K562 (cell line): ENCODE measurements around the gene BRICD5. TPM values are rescaled to one million over a fixed set of nuclear protein-coding genes. Genes with fewer than 3 reads are reported as not detected.

Experiments
- CREB5 ChIP-seq: fragments of 250-450 bp; sonication (Bioruptor Pico); IDR thresholded peaks from 2 replicates; pipeline ENCODE4 v1.5.0; 2020; ENCODE audit warnings: mild to moderate bottlenecking
- DLX4 ChIP-seq: fragments of 250-450 bp; sonication (Bioruptor Pico); IDR thresholded peaks from 2 replicates; pipeline ENCODE4 v1.6.1; 2021; ENCODE audit warnings: mild to moderate bottlenecking
- GABPB1 ChIP-seq: sonication (generic); formaldehyde crosslinking; IDR thresholded peaks from 2 replicates; pipeline ENCODE4 v1.8.0; 2022; ENCODE audit warnings: mild to moderate bottlenecking, missing genetic modification reagents
- MNT ChIP-seq, 2 experiments: fragments of 450-650 bp; conservative IDR thresholded peaks; 2 replicates each; pipeline ENCODE4 v1.6.1; 2017; ENCODE audit warnings: mild to moderate bottlenecking in 2 of 2, moderate library complexity in 2 of 2
- MTA2 ChIP-seq: fragments of 450-650 bp; IDR thresholded peaks from 2 replicates; pipeline ENCODE4 v1.6.1; 2016; ENCODE audit warnings: low read depth
- NBN ChIP-seq: fragments of 450-650 bp; IDR thresholded peaks from 2 replicates; pipeline ENCODE4 v1.6.1; 2016; ENCODE audit warnings: low read depth, mild to moderate bottlenecking
- NR2C1 ChIP-seq, 2 experiments: fragments of 450-650 bp; IDR thresholded peaks; 2 replicates each; pipeline ENCODE4 v1.6.1; 2017; ENCODE audit warnings: mild to moderate bottlenecking in 2 of 2, antibody characterized with exemption in 1 of 2, inconsistent platforms in 1 of 2, missing compliant biosample characterization in 1 of 2, missing genetic modification characterization in 1 of 2
- PHB ChIP-seq: fragments of 250-450 bp; sonication (Bioruptor Pico); IDR thresholded peaks from 2 replicates; pipeline ENCODE4 v1.5.0; 2021
- PHF21A ChIP-seq: fragments of 450-650 bp; IDR thresholded peaks from 2 replicates; pipeline ENCODE4 v1.6.1; 2017; ENCODE audit warnings: low read depth, borderline replicate concordance
- PRDM10 ChIP-seq: fragments of 450-650 bp; IDR thresholded peaks from 2 replicates; pipeline ENCODE4 v1.6.1; 2018; ENCODE audit not compliant: partially characterized antibody
- RCOR1 ChIP-seq, 2 experiments: IDR thresholded peaks; 2 replicates each; pipeline ENCODE4 v1.6.1; 2012; ENCODE audit warnings: low read depth in 2 of 2, low read length in 2 of 2, borderline replicate concordance in 1 of 2, improper control_type of control experiment in 1 of 2
- RFX1 ChIP-seq: fragments of 450-650 bp; IDR thresholded peaks from 2 replicates; pipeline ENCODE4 v1.6.1; 2016; ENCODE audit warnings: mild to moderate bottlenecking, moderate library complexity
- RFX7 ChIP-seq: fragments of 250-450 bp; sonication (Bioruptor Pico); IDR thresholded peaks from 2 replicates; pipeline ENCODE4 v1.5.1; 2021; ENCODE audit warnings: mild to moderate bottlenecking
- SIRT6 ChIP-seq: IDR thresholded peaks from one replicate; pipeline ENCODE4 v1.6.1; 2012; ENCODE audit warnings: low read depth, mild to moderate bottlenecking, control low read depth, inconsistent platforms, low read length, moderate library complexity
- SUPT5H ChIP-seq: fragments of 450-650 bp; IDR thresholded peaks from 2 replicates; pipeline ENCODE4 v1.6.1; 2016
- ZKSCAN8 ChIP-seq: fragments of 200-800 bp; sonication (Bioruptor generic); IDR thresholded peaks from 2 replicates; pipeline ENCODE4 v1.6.1; 2016; ENCODE audit warnings: missing genetic modification characterization, missing compliant biosample characterization
- ZNF639 ChIP-seq, 2 experiments: fragments of 200-800 bp in 1 of 2; sonication (Bioruptor generic) in 1 of 2; sonication (generic) in 1 of 2; formaldehyde crosslinking in 1 of 2; IDR thresholded peaks in 1 of 2; conservative IDR thresholded peaks in 1 of 2; 2 replicates each; pipeline versions ENCODE4 v1.5.0 to v1.6.1; 2016 to 2020; ENCODE audit warnings: missing compliant biosample characterization in 1 of 2, missing genetic modification characterization in 1 of 2, missing genetic modification reagents in 1 of 2
- ZNF707 ChIP-seq: fragments of 250-450 bp; sonication (Bioruptor Pico); conservative IDR thresholded peaks from 2 replicates; pipeline ENCODE4 v1.8.0; 2022; ENCODE audit warnings: inconsistent platforms, mild to moderate bottlenecking, moderate library complexity
- polyA plus RNA-seq, 8 experiments: library from polyadenylated mRNA; depleted of rRNA in 4 of 8; stranded (reverse) in 5 of 8; unstranded in 3 of 8; fragments of >200 nt; fragmentation: Nextera tagmentation in 2 of 8; fragmentation: Illumina TruSeq in 1 of 8; extraction: Ambion mirVana in 2 of 8; extraction: Trizol in 1 of 8; gene quantifications; 2 replicates each; pipeline versions ENCODE4 v1.2.1 to v1.2.3, GENCODE V29; 2011 to 2014; ENCODE audit warnings: inconsistent platforms in 1 of 8, missing spikeins in 1 of 8
- total RNA-seq, 7 experiments: library from RNA; depleted of rRNA in 6 of 7; stranded (reverse); fragments of >200 nt in 6 of 7; fragmentation: Illumina TruSeq in 2 of 7; extraction: Trizol in 2 of 7; gene quantifications; 2 replicates each; pipeline versions ENCODE4 v1.2.1 to v1.2.3, GENCODE V29; 2011 to 2021; ENCODE audit warnings: low replicate concordance in 1 of 7

The BRICD5 gene
- total and polyA plus RNA-seq, 9 of the 15 experiments (the other 6 are each of a cell fraction or from before 2014, with no cell fraction given) = 0.24 to 15.1 (median 2.4) TPM; not detected in 1

GRCh38 chr16:2205104-2205966 lies 5.3 kb downstream of the BRICD5 start, which contains the start of gene MLST8 (continued):
- TF ChIP-seq PRDM10 = peak; percentile 99
- peak; percentile 85 for TF ChIP-seq GABPB1
- no peak for TF ChIP-seq RFX1
- TF ChIP-seq MTA2 = no peak
- no peak for TF ChIP-seq RFX7 (CRISPR knock-in tag)
- TF ChIP-seq CREB5 (CRISPR knock-in tag) = no peak
- no peak for TF ChIP-seq PHB (CRISPR knock-in tag)
- TF ChIP-seq MNT (conservative IDR thresholded peaks at IDR 0.05) = peak; percentile 76 to 85
- TF ChIP-seq RCOR1 (IDR thresholded peaks at IDR 0.05; ENCODE audit: borderline replicate concordance in 1 of 2, low read depth in 2 of 2, low read length in 2 of 2) = peak in 1 of 2 experiments; percentile 18; a peak in 1 of 4 replicates
- TF ChIP-seq DLX4 = no peak
- TF ChIP-seq SIRT6 = no peak
- peak; percentile 95 for TF ChIP-seq SUPT5H
- peak; percentile 70; the same call in 1 of the 2 replicates for TF ChIP-seq NBN
- TF ChIP-seq NR2C1 (IDR thresholded peaks at IDR 0.05) = no peak
- TF ChIP-seq NR2C1 (tag; IDR thresholded peaks at IDR 0.05) = no peak
- TF ChIP-seq ZKSCAN8 (CRISPR knock-in tag) = no peak
- no peak for TF ChIP-seq ZNF707 (CRISPR knock-in tag)
- TF ChIP-seq ZNF639 (CRISPR knock-in tag; conservative IDR thresholded peaks at IDR 0.05 in 1 of 2, IDR thresholded peaks at IDR 0.05 in 1 of 2) = peak in 1 of 2 experiments; percentile 96; a peak in 2 of 4 replicates
- no peak for TF ChIP-seq PHF21A
